SK-N-SH (cell line): ENCODE results near the gene SMIM5. TPM values are rescaled to one million over a fixed set of nuclear protein-coding genes. Genes with fewer than 3 reads are reported as not detected.

Experiments
- CTCF ChIA-PET: fragments of 300-600, 350-600 bp; formaldehyde crosslinking; extraction: SDS; loops from one replicate; lab custom pipeline; 2021; lab: Yijun Ruan, JAX
- POLR2A ChIA-PET: fragments of 350-600 bp; sonication (Branson Sonifier 250); formaldehyde crosslinking; extraction: SDS; loops from one replicate; lab custom pipeline; 2020; ENCODE audit warnings: antibody characterized with exemption, inconsistent platforms; lab: Yijun Ruan, JAX
- DNase-seq: peaks from one replicate; pipeline ENCODE4 v3.0.0; 2012
- H2AFZ ChIP-seq: fragments of 200-600 bp; sonication (generic); 2 replicates; pipeline ENCODE4 v1.8.1; 2016; ENCODE audit warnings: antibody characterized with exemption, mild to moderate bottlenecking, low read depth
- H3F3A ChIP-seq: fragments of 200-600 bp; sonication (generic); replicated peaks from 2 replicates; pipeline ENCODE3; 2016; ENCODE audit warnings: antibody characterized with exemption, mild to moderate bottlenecking; ENCODE audit not compliant: insufficient read depth
- H3K27ac ChIP-seq, 2 experiments: fragments of 200-500 bp in 1 of 2; fragments of 200-600 bp in 1 of 2; sonication (Bioruptor generic) in 1 of 2; sonication (generic), shearing (Covaris generic) in 1 of 2; 2 replicates each; pipeline versions ENCODE4 v1.5.1 to v1.6.1; 2014 to 2016; ENCODE audit warnings: low read depth in 2 of 2, inconsistent platforms in 1 of 2, low read length in 1 of 2, mild to moderate bottlenecking in 1 of 2, mixed read lengths in 1 of 2
- H3K27me3 ChIP-seq: fragments of 200-600 bp; sonication (generic), shearing (Covaris generic); 2 replicates; pipeline ENCODE4 v1.6.1; 2016; ENCODE audit warnings: mixed run types; ENCODE audit not compliant: insufficient read depth
- H3K36me3 ChIP-seq, 2 experiments: fragments of 200-500 bp in 1 of 2; fragments of 200-600 bp in 1 of 2; sonication (Bioruptor generic) in 1 of 2; sonication (generic) in 1 of 2; replicated peaks in 1 of 2; 2 replicates each; pipeline versions ENCODE3 to v1.5.1; 2014 to 2016; ENCODE audit warnings: low read length in 1 of 2, mild to moderate bottlenecking in 1 of 2; ENCODE audit not compliant: insufficient read depth in 2 of 2, control insufficient read depth in 1 of 2
- H3K4me1 ChIP-seq, 2 experiments: fragments of 200-500 bp in 1 of 2; fragments of 200-600 bp in 1 of 2; sonication (Bioruptor generic) in 1 of 2; sonication (generic), shearing (Covaris generic) in 1 of 2; 2 replicates each; pipeline versions ENCODE4 v1.5.1 to v1.6.1; 2014 to 2016; ENCODE audit warnings: low read depth in 1 of 2, low read length in 1 of 2, mixed run types in 1 of 2; ENCODE audit not compliant: insufficient read depth in 2 of 2, control insufficient read depth in 1 of 2
- H3K4me2 ChIP-seq: fragments of 200-600 bp; sonication (generic), shearing (Covaris generic); 2 replicates; pipeline ENCODE4 v1.6.1; 2017; ENCODE audit warnings: mixed run types
- H3K4me3 ChIP-seq, 2 experiments: fragments of 200-500 bp in 1 of 2; fragments of 200-600 bp in 1 of 2; sonication (Bioruptor generic) in 1 of 2; sonication (generic), shearing (Covaris generic) in 1 of 2; 2 replicates each; pipeline versions ENCODE4 v1.5.1 to v1.8.1; 2014 to 2016; ENCODE audit warnings: low read depth in 2 of 2, inconsistent platforms in 1 of 2, low read length in 1 of 2, mild to moderate bottlenecking in 1 of 2, mixed read lengths in 1 of 2, moderate library complexity in 1 of 2
- H3K79me2 ChIP-seq: fragments of 200-600 bp; sonication (generic); 2 replicates; pipeline ENCODE4 v1.8.1; 2017; ENCODE audit warnings: mild to moderate bottlenecking; ENCODE audit not compliant: insufficient read depth
- H3K9ac ChIP-seq: fragments of 200-600 bp; sonication (generic); 2 replicates; pipeline ENCODE4 v1.6.1; 2017; ENCODE audit warnings: mixed run types
- H3K9me2 ChIP-seq: fragments of 200-600 bp; sonication (generic); 2 replicates; pipeline ENCODE4 v1.6.1; 2017; ENCODE audit warnings: mixed run types
- H3K9me3 ChIP-seq: fragments of 200-600 bp; sonication (generic); 2 replicates; pipeline ENCODE4 v1.6.1; 2017; ENCODE audit warnings: mixed run types, mild to moderate bottlenecking, moderate library complexity
- H4K20me1 ChIP-seq: fragments of 200-600 bp; sonication (generic); 2 replicates; pipeline ENCODE4 v1.6.1; 2017; ENCODE audit warnings: mild to moderate bottlenecking, mixed run types; ENCODE audit not compliant: insufficient read depth
- CTCF ChIP-seq: fragments of 200-600 bp; sonication (generic); IDR thresholded peaks from 2 replicates; pipeline ENCODE4 v1.6.1; 2017; ENCODE audit warnings: antibody characterized with exemption, mild to moderate bottlenecking, moderate library complexity
- EP300 ChIP-seq, 2 experiments: IDR thresholded peaks; 2 replicates each; pipeline versions ENCODE4 v1.4.0 to v1.6.1; 2012; ENCODE audit warnings: borderline replicate concordance in 1 of 2, low read depth in 1 of 2, low read length in 1 of 2
- EZH2phosphoT487 ChIP-seq: fragments of 200-600 bp; sonication (generic); IDR thresholded peaks from 2 replicates; pipeline ENCODE4 v1.6.1; 2017; ENCODE audit warnings: low read depth, mixed run types, mild to moderate bottlenecking, antibody characterized with exemption, moderate library complexity, borderline replicate concordance
- JUND ChIP-seq: IDR thresholded peaks from 2 replicates; pipeline ENCODE4 v1.4.0; 2012
- MAX ChIP-seq: IDR thresholded peaks from 2 replicates; pipeline ENCODE4 v1.4.0; 2012; ENCODE audit warnings: low read depth
- MEF2A ChIP-seq: IDR thresholded peaks from 2 replicates; pipeline ENCODE4 v1.4.0; 2012; ENCODE audit warnings: low read depth, borderline replicate concordance
- NRF1 ChIP-seq: IDR thresholded peaks from 2 replicates; pipeline ENCODE4 v1.6.1; 2012; ENCODE audit warnings: low read depth, mild to moderate bottlenecking, low read length
- RAD21 ChIP-seq: IDR thresholded peaks from 2 replicates; pipeline ENCODE4 v1.6.1; 2012; ENCODE audit warnings: mild to moderate bottlenecking, low read length
- REST ChIP-seq: IDR thresholded peaks from 2 replicates; pipeline ENCODE4 v1.6.1; 2012; ENCODE audit warnings: mild to moderate bottlenecking, low read depth, low read length, moderate library complexity
- RXRA ChIP-seq: IDR thresholded peaks from 2 replicates; pipeline ENCODE4 v1.4.0; 2012; ENCODE audit warnings: low read depth, mild to moderate bottlenecking, borderline replicate concordance
- TCF12 ChIP-seq: IDR thresholded peaks from 2 replicates; pipeline ENCODE4 v1.4.0; 2012
- USF2 ChIP-seq: fragments of 150-350 bp; IDR thresholded peaks from 2 replicates; pipeline ENCODE4 v1.6.1; 2017; ENCODE audit warnings: antibody characterized with exemption, low read length, low read depth, borderline replicate concordance
- WGBS: methylation state at CpG from one replicate; pipeline ENCODE4 v1.1.6; 2017; ENCODE audit warnings: low lambda C conversion rate; 5-methylcytosine and 5-hydroxymethylcytosine counted together
- polyA plus RNA-seq, 3 experiments: library from polyadenylated mRNA; depleted of rRNA; stranded (reverse); fragments of >200 nt; gene quantifications; 2 replicates each; pipeline ENCODE4 v1.2.3, GENCODE V29; 2012

Gene SMIM5
- polyA plus RNA-seq, 1 of the 3 experiments (the other 2 are of a cell fraction): 0.02 TPM

GRCh38 chr17:75654176-75654575 is 20.9 kb downstream of the SMIM5 start:
- TF ChIP-seq RAD21: peak; percentile 20; the same call in 1 of the 2 replicates
- TF ChIP-seq CTCF: peak; percentile 32
- TF ChIP-seq MAX: no peak
- TF ChIP-seq REST: no peak
- Histone ChIP-seq H3K9ac (no peak overlapping the region), H3K9me3 (no peaks in the 10 kb centered on the region), H3K27ac (no peak overlapping the region), H3K79me2 (no peaks in the 10 kb centered on the region), H3K4me3 (no peak overlapping the region), H3F3A (peaks cover 11% of the 10 kb centered on the region), H3K4me1 (no peaks in the 10 kb centered on the region), H2AFZ (no peak overlapping the region), H4K20me1 (no peaks in the 10 kb centered on the region), H3K4me2 (no peak overlapping the region), H3K27me3 (no peaks in the 10 kb centered on the region), H3K9me2 (no peaks in the 10 kb centered on the region), H3K36me3 (peaks cover 34 to 36% of the 10 kb centered on the region in 2 experiments)
- DNase-seq: no peak
- POLR2A ChIA-PET: interaction anchor here (1.0 kb wide), 1 partner anchor 13 kb away, joined by 3 read pairs; the partner anchor contains the start of genes RECQL5 and SAP30BP
- CTCF ChIA-PET: interaction anchor here (0.6 to 31.7 kb wide), 9 partner anchors 13 to 487 kb away, joined by 3 to 1189 read pairs (median 23); partner anchors contain the start of genes RECQL5, SAP30BP and SMIM5
- WGBS: 48% methylated on average over 2 of the region's 2 CpGs

GRCh38 chr17:75658237-75658636 is 25.0 kb downstream of the SMIM5 start:
- no peaks in the 10 kb centered on the region for H3K27me3 ChIP-seq
- DNase-seq: no peak
- ChIA-PET POLR2A (no interaction called here), CTCF (interaction anchor here (0.9 to 31.7 kb wide), 11 partner anchors 8 to 96 kb away, joined by 3 to 1189 read pairs (median 4); partner anchors contain the start of genes RECQL5, SAP30BP and SMIM5)
- no peak overlapping the region for H3K4me3 ChIP-seq
- no peaks in the 10 kb centered on the region for H4K20me1 ChIP-seq
- H3K79me2 ChIP-seq: no peaks in the 10 kb centered on the region
- H3K9ac ChIP-seq: no peak overlapping the region
- H3K27ac ChIP-seq: no peak overlapping the region
- no peaks in the 10 kb centered on the region for H3K9me3 ChIP-seq
- peaks cover 11% of the 10 kb centered on the region for H3F3A ChIP-seq
- WGBS: 94% methylated on average over 5 of the region's 5 CpGs
- no peaks in the 10 kb centered on the region for H3K9me2 ChIP-seq
- no peak overlapping the region for H3K4me2 ChIP-seq
- H2AFZ ChIP-seq: no peak overlapping the region
- H3K4me1 ChIP-seq: no peaks in the 10 kb centered on the region
- H3K36me3 ChIP-seq: peaks cover 34 to 37% of the 10 kb centered on the region in 2 experiments
- TF ChIP-seq RAD21 (no peak), TCF12 (no peak), EZH2phosphoT487 (no peak), NRF1 (no peak), RXRA (no peak), USF2 (no peak), MEF2A (no peak), JUND (no peak), EP300 (IDR thresholded peaks at IDR 0.05; ENCODE audit: borderline replicate concordance in 1 of 2, low read depth in 1 of 2, low read length in 1 of 2) (no peak)
- TF ChIP-seq, all 33 proteins: peak for 0
